Astrocyte (in vitro differentiated cells and primary cell): ENCODE data around the gene LRRTM3. TPM values are rescaled to one million over a fixed set of nuclear protein-coding genes. Genes with fewer than 3 reads are reported as not detected.
A peak's percentile ranks its signal among the peaks of the same experiment; 100 is the strongest.

Source experiments
- DNase-seq: peaks from one replicate; pipeline ENCODE4 v3.0.0-alpha.2; 2010; ENCODE audit warnings: low read depth
- FAIRE-seq: peaks from 2 replicates; lab custom pipeline; 2011; peaks lifted over from hg19 to GRCh38; lab: Jason Lieb, UNC
- H2AFZ ChIP-seq: 2 replicates; pipeline ENCODE4 v1.6.0; 2012; ENCODE audit warnings: low read depth, low read length, inconsistent platforms
- H3K27ac ChIP-seq: 2 replicates; pipeline ENCODE4 v1.5.1; 2011; ENCODE audit warnings: low read depth, low read length, inconsistent platforms
- H3K27me3 ChIP-seq: 2 replicates; pipeline ENCODE4 v1.6.0; 2011; ENCODE audit warnings: low read length, inconsistent platforms; ENCODE audit not compliant: insufficient read depth
- H3K36me3 ChIP-seq: 2 replicates; pipeline ENCODE4 v1.5.1; 2011; ENCODE audit warnings: low read length, inconsistent platforms; ENCODE audit not compliant: insufficient read depth
- H3K4me1 ChIP-seq: 2 replicates; pipeline ENCODE4 v1.5.1; 2011; ENCODE audit warnings: low read length, inconsistent platforms; ENCODE audit not compliant: insufficient read depth
- H3K4me2 ChIP-seq: 2 replicates; pipeline ENCODE4 v1.6.0; 2012; ENCODE audit warnings: low read length, inconsistent platforms
- H3K4me3 ChIP-seq: 2 replicates; pipeline ENCODE4 v1.5.1; 2011; ENCODE audit warnings: low read depth, mild to moderate bottlenecking, low read length, inconsistent platforms; ENCODE audit not compliant: insufficient read depth
- H3K79me2 ChIP-seq: 2 replicates; pipeline ENCODE4 v1.6.0; 2012; ENCODE audit warnings: mild to moderate bottlenecking, low read length, inconsistent platforms; ENCODE audit not compliant: insufficient read depth
- H3K9ac ChIP-seq: 2 replicates; pipeline ENCODE4 v1.6.0; 2012; ENCODE audit warnings: mild to moderate bottlenecking, low read length, inconsistent platforms
- H3K9me3 ChIP-seq: 2 replicates; pipeline ENCODE4 v1.5.1; 2012; ENCODE audit warnings: low read depth, mild to moderate bottlenecking, low read length, inconsistent platforms; ENCODE audit not compliant: insufficient read depth
- H4K20me1 ChIP-seq: 2 replicates; pipeline ENCODE4 v1.6.0; 2012; ENCODE audit warnings: low read length, inconsistent platforms; ENCODE audit not compliant: insufficient read depth
- H3K27ac Mint-ChIP-seq: one replicate; pipeline ENCODE4 v1.8.0; 2021; ENCODE audit warnings: mild to moderate bottlenecking, mixed read lengths; ENCODE audit not compliant: unreplicated experiment
- H3K27me3 Mint-ChIP-seq: one replicate; pipeline ENCODE4 v1.8.0; 2021; ENCODE audit warnings: low read depth, mixed read lengths; ENCODE audit not compliant: unreplicated experiment
- H3K36me3 Mint-ChIP-seq: one replicate; pipeline ENCODE4 v1.8.0; 2021; ENCODE audit warnings: low read depth, mixed read lengths; ENCODE audit not compliant: unreplicated experiment
- H3K4me1 Mint-ChIP-seq: one replicate; pipeline ENCODE4 v1.8.0; 2021; ENCODE audit warnings: low read depth, mixed read lengths; ENCODE audit not compliant: unreplicated experiment
- H3K4me3 Mint-ChIP-seq: one replicate; pipeline ENCODE4 v1.8.0; 2021; ENCODE audit warnings: mild to moderate bottlenecking, moderate library complexity, mixed read lengths; ENCODE audit not compliant: unreplicated experiment
- H3K9me3 Mint-ChIP-seq: one replicate; pipeline ENCODE4 v1.8.0; 2021; ENCODE audit warnings: mild to moderate bottlenecking, mixed read lengths; ENCODE audit not compliant: unreplicated experiment
- CTCF ChIP-seq: IDR thresholded peaks from 2 replicates; pipeline ENCODE4 v1.5.1; 2011; ENCODE audit warnings: low read depth, mild to moderate bottlenecking, inconsistent platforms, low read length, moderate library complexity; ENCODE audit not compliant: insufficient read depth
- EZH2 ChIP-seq: IDR thresholded peaks from 2 replicates; pipeline ENCODE4 v1.6.1; 2012; ENCODE audit warnings: mild to moderate bottlenecking, low read length, inconsistent platforms; ENCODE audit not compliant: insufficient read depth
- total RNA-seq: library from RNA; stranded (reverse); gene quantifications from 2 replicates; pipeline ENCODE4 v1.2.1, GENCODE V29; 2021

Gene LRRTM3
- total RNA-seq, 1 donor from 2014 or later, result 0.09 TPM

- Histone ChIP-seq H3K27ac (no peak overlapping the region), H3K9ac (peak overlapping the region; percentile 25), H3K9me3 (no peaks in the 10 kb centered on the region), H3K4me3 (peak overlapping the region; percentile 47), H3K79me2 (no peaks in the 10 kb centered on the region), H2AFZ (peak overlapping the region; percentile 76), H3K4me1 (no peaks in the 10 kb centered on the region), H4K20me1 (no peaks in the 10 kb centered on the region), H3K36me3 (no peaks in the 10 kb centered on the region), H3K27me3 (peaks cover 39% of the 10 kb centered on the region), H3K4me2 (peak overlapping the region; percentile 81)
- H3K4me3 Mint-ChIP-seq, result peak overlapping the region; percentile 62
- no peak for TF ChIP-seq CTCF
- peak; percentile 4 for TF ChIP-seq EZH2
- H3K27me3 Mint-ChIP-seq, result peaks cover 19% of the 10 kb centered on the region
- DNase-seq (peak; percentile 3), FAIRE-seq (no peak)
- H3K27ac Mint-ChIP-seq, result no peak overlapping the region
- no peaks in the 10 kb centered on the region for H3K36me3 Mint-ChIP-seq
- peaks cover 22% of the 10 kb centered on the region for H3K4me1 Mint-ChIP-seq
- no peaks in the 10 kb centered on the region for H3K9me3 Mint-ChIP-seq
Measured at GRCh38 chr10:66927971-66928770, 2.3 kb downstream of the LRRTM3 start.

- FAIRE-seq, result no peak
- H3K4me1 ChIP-seq, result no peaks in the 10 kb centered on the region
- no peak for TF ChIP-seq EZH2
- H2AFZ ChIP-seq, result no peak overlapping the region
- Mint-ChIP-seq H3K36me3 (no peaks in the 10 kb centered on the region), H3K27me3 (peaks cover 19% of the 10 kb centered on the region), H3K27ac (no peak overlapping the region), H3K4me1 (peaks cover 22% of the 10 kb centered on the region), H3K9me3 (no peaks in the 10 kb centered on the region), H3K4me3 (no peak overlapping the region)
- H3K79me2 ChIP-seq, result no peaks in the 10 kb centered on the region
- no peak for DNase-seq
- no peaks in the 10 kb centered on the region for H3K36me3 ChIP-seq
- H3K4me3 ChIP-seq, result no peak overlapping the region
- H3K27ac ChIP-seq, result no peak overlapping the region
- peaks cover 39% of the 10 kb centered on the region for H3K27me3 ChIP-seq
- no peaks in the 10 kb centered on the region for H4K20me1 ChIP-seq
- H3K9ac ChIP-seq, result no peak overlapping the region
- peak overlapping the region; percentile 81 for H3K4me2 ChIP-seq
- H3K9me3 ChIP-seq, result no peaks in the 10 kb centered on the region
Measured at GRCh38 chr10:66928776-66929175, 2.9 kb downstream of the LRRTM3 start.

DNA sequence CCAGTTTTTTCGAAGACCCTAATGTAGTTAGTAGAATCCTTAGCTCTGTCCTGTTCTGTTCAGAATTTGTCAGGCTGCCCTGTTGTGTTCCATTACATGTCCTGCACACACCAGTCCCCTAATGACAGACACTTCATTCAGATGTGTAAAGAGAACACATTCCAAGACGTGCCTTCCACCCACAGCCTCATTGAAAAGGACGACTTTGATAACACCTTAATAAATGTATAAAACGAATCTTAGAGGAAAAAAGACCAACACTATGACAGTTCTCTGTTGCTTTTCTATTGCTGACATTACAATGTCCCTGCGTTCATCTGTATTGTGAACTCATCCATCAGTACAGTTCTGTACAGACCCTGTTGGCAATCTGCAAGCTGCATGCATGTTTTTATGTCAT, 3.5 kb downstream of the LRRTM3 start:
- Histone ChIP-seq H3K27ac (no peak overlapping the region), H3K9me3 (no peaks in the 10 kb centered on the region), H3K9ac (no peak overlapping the region), H3K4me3 (no peak overlapping the region), H2AFZ (no peak overlapping the region), H4K20me1 (no peaks in the 10 kb centered on the region), H3K4me2 (no peak overlapping the region), H3K79me2 (no peaks in the 10 kb centered on the region), H3K4me1 (no peaks in the 10 kb centered on the region), H3K27me3 (peaks cover 39% of the 10 kb centered on the region), H3K36me3 (no peaks in the 10 kb centered on the region)
- H3K27ac Mint-ChIP-seq, result no peak overlapping the region
- FAIRE-seq (no peak), DNase-seq (no peak)
- H3K4me1 Mint-ChIP-seq, result peaks cover 22% of the 10 kb centered on the region
- peaks cover 19% of the 10 kb centered on the region for H3K27me3 Mint-ChIP-seq
- H3K9me3 Mint-ChIP-seq, result no peaks in the 10 kb centered on the region
- no peak overlapping the region for H3K4me3 Mint-ChIP-seq
- TF ChIP-seq EZH2, result no peak
- TF ChIP-seq CTCF, result no peak
- no peaks in the 10 kb centered on the region for H3K36me3 Mint-ChIP-seq
